HG03565 (cell line): ENCODE data around the gene NOTCH1.

ENCODE experiments used
- ATAC-seq: cut with Tn5 transposase; IDR thresholded peaks from one replicate; pipeline ENCODE4 v1.9.1; 2021; ENCODE audit warnings: mild to moderate bottlenecking, moderate library complexity; ENCODE audit not compliant: unreplicated experiment

NOTCH1 gene

GRCh38 chr9:136545965-136546696 lies at the start of gene NOTCH1:
Gene NOTCH1, minus strand, starts transcription at chr9:136546048. Its CDS starts 262 bp downstream, at chr9:136545786.
- ATAC-seq: peak; percentile 44

GRCh38 chr9:136594492-136594891 lies 48.6 kb upstream of the NOTCH1 start:
- ATAC-seq: no peak

GRCh38 chr9:136593581-136593980 lies 47.7 kb upstream of the NOTCH1 start:
- ATAC-seq: no peak

- no peak for ATAC-seq
Observed at GRCh38 chr9:136592666-136593065, 46.8 kb upstream of the NOTCH1 start.

- ATAC-seq: no peak
Observed at GRCh38 chr9:136590821-136591752, 45.2 kb upstream of the NOTCH1 start.

GRCh38 chr9:136589766-136590763 lies 44.2 kb upstream of the NOTCH1 start:
- ATAC-seq: no peak

GRCh38 chr9:136588663-136589464 lies 43.0 kb upstream of the NOTCH1 start:
- no peak for ATAC-seq

- no peak for ATAC-seq
Observed at GRCh38 chr9:136587944-136588662, 42.3 kb upstream of the NOTCH1 start.

GRCh38 chr9:136587145-136587943 lies 41.5 kb upstream of the NOTCH1 start:
- no peak for ATAC-seq

GRCh38 chr9:136586391-136586953 lies 40.6 kb upstream of the NOTCH1 start:
- no peak for ATAC-seq

GRCh38 chr9:136585531-136586120 lies 39.8 kb upstream of the NOTCH1 start:
- no peak for ATAC-seq

- no peak for ATAC-seq
Observed at GRCh38 chr9:136584934-136585333, 39.1 kb upstream of the NOTCH1 start.

GRCh38 chr9:136584401-136584932 lies 38.6 kb upstream of the NOTCH1 start:
- ATAC-seq: no peak

- no peak for ATAC-seq
Observed at GRCh38 chr9:136582977-136583735, 37.3 kb upstream of the NOTCH1 start.

- no peak for ATAC-seq
Observed at GRCh38 chr9:136581614-136582447, 36.0 kb upstream of the NOTCH1 start.
